Muscle layer of colon (tissue), 2 donors: ENCODE data around the gene SRI.

Source experiments
- H3K27ac ChIP-seq: one replicate; pipeline ENCODE4 v1.7.0; 2013; ENCODE audit warnings: low read depth, mild to moderate bottlenecking, low read length, moderate library complexity
- H3K27me3 ChIP-seq, 2 donors: one replicate each; pipeline ENCODE4 v1.7.0; 2013; ENCODE audit warnings: low read length in 2 of 2, mild to moderate bottlenecking in 2 of 2; ENCODE audit not compliant: insufficient read depth in 2 of 2, control insufficient read depth in 1 of 2
- H3K36me3 ChIP-seq: one replicate; pipeline ENCODE4 v1.7.0; 2013; ENCODE audit warnings: mild to moderate bottlenecking, low read length; ENCODE audit not compliant: insufficient read depth
- H3K4me1 ChIP-seq: one replicate; pipeline ENCODE4 v1.7.0; 2013; ENCODE audit warnings: mild to moderate bottlenecking, low read length; ENCODE audit not compliant: insufficient read depth
- H3K4me3 ChIP-seq, 2 donors: one replicate each; pipeline ENCODE4 v1.7.0; 2013; ENCODE audit warnings: low read length in 2 of 2, low read depth in 1 of 2, mild to moderate bottlenecking in 1 of 2, moderate library complexity in 1 of 2
- H3K9ac ChIP-seq: one replicate; pipeline ENCODE4 v1.7.0; 2013; ENCODE audit warnings: low read length
- H3K9me3 ChIP-seq: one replicate; pipeline ENCODE4 v1.7.0; 2013; ENCODE audit warnings: mild to moderate bottlenecking, low read length
- donor health status: abdominal sarcoma.
- donor health status: Adenocarcinoma of cecum.

SRI gene

DNA sequence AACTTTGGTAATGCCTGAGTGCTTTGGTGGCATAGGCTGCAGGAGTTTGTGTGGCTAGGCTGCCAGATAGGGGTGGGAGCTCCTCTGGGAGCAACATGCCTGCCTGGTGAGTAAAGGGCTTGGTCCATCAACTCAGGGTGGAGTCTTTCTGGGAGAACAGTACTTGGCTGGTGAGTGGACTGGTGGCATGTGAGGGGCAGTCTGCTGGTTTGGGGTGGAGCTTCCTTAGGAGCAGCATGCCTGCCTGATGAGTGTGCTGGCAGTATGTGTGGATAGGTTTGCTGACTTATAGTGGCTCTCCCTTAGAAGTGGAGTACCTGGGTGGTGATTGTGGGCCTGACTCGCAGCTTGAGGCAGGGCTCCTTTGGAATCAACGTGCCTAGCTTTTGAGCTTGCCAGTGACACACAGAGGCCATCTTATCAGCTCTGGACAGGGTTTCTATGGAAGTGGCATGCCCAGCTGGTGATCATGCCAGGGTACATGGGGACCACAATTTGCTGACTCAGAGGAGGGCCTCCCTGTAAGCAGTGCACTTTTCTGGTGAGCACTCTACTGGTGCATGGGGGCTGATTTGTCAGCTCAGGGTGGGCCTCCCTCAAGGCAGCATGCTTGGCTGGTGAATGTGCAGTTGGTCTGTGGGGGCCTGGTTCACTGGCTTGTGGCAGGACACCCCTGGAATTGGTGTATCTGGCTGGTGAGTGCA, 35.0 kb upstream of the SRI start:
- no peaks in the 10 kb centered on the region for H3K27me3 ChIP-seq
- no peak overlapping the region for H3K9ac ChIP-seq
- no peak overlapping the region for H3K27ac ChIP-seq
- H3K4me3 ChIP-seq: no peak overlapping the region
- peaks cover 4% of the 10 kb centered on the region for H3K9me3 ChIP-seq
- H3K36me3 ChIP-seq: no peaks in the 10 kb centered on the region
- no peaks in the 10 kb centered on the region for H3K4me1 ChIP-seq

DNA sequence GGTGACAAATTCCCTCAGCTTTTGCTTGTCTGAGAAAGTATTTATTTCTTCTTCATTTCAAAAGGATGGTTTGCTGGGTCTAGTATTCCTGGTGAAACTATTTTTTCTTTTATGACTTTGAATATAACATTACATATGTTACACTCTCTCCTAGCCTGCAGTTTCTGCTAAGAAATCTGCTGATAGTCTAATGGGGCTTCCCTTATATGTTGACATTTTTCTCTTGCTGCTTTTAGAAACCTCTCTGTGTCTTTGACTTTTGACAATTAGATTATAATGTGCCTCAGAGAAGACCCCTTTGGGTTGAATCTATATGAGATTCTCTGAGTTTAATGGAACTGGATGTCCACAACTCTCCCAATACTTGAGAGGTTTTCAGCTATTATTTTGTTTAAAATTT, 33.8 kb upstream of the SRI start:
- Histone ChIP-seq H3K9ac (no peak overlapping the region), H3K9me3 (peaks cover 4% of the 10 kb centered on the region), H3K27me3 (no peaks in the 10 kb centered on the region), H3K27ac (no peak overlapping the region), H3K4me1 (no peaks in the 10 kb centered on the region), H3K36me3 (no peaks in the 10 kb centered on the region), H3K4me3 (no peak overlapping the region)

DNA sequence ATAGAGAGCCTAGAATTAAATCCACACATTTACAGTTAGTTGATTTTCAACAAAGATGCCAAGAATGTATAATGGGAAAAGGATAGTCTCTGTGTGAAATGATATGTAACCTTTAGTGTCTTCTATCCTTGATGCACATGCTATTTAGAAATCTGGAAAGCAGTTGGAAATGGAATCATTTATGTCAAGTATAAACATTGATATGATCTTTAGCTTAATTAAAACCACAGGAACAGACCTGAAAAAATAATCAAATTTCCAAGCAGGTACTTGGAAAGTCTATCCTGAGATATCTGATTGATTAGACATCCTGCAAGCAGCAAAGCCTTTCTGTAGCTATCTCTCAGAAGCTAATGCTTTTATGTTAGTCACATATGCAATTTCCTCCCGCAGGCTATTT, 24.4 kb upstream of the SRI start:
- no peak overlapping the region for H3K27ac ChIP-seq
- H3K27me3 ChIP-seq: no peaks in the 10 kb centered on the region
- no peak overlapping the region for H3K4me3 ChIP-seq
- H3K4me1 ChIP-seq: no peaks in the 10 kb centered on the region
- H3K36me3 ChIP-seq: no peaks in the 10 kb centered on the region
- no peaks in the 10 kb centered on the region for H3K9me3 ChIP-seq
- H3K9ac ChIP-seq: no peak overlapping the region

DNA sequence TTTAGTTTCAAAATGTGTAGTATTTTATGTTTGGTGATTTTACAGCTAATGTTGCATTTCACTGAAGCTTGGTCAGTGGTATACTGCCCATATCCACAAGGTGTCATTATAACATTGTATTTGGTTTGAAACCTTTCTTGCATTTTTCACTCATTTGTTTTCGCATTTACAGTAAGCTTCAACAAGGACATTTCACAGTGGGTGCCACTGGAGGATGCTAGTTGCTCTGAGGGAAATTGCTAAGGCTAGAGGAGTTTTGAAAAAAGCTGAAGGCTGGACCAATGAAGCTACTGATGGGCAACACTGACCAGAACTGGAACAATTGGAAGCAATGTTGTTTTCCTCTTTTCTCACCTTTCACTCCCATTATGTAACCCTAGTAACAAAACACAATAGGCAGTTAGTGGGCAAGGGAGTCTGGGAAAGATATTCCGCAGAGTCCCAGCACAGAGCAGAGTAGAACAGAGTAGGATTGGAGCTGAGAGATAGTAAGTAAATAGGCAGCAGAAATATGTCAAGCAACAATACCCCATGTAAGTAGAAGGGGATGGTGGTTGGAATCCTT, 23.6 kb upstream of the SRI start:
- Histone ChIP-seq H3K4me1 (no peaks in the 10 kb centered on the region), H3K9me3 (no peaks in the 10 kb centered on the region), H3K4me3 (no peak overlapping the region), H3K27me3 (no peaks in the 10 kb centered on the region), H3K9ac (no peak overlapping the region), H3K36me3 (no peaks in the 10 kb centered on the region), H3K27ac (no peak overlapping the region)

DNA sequence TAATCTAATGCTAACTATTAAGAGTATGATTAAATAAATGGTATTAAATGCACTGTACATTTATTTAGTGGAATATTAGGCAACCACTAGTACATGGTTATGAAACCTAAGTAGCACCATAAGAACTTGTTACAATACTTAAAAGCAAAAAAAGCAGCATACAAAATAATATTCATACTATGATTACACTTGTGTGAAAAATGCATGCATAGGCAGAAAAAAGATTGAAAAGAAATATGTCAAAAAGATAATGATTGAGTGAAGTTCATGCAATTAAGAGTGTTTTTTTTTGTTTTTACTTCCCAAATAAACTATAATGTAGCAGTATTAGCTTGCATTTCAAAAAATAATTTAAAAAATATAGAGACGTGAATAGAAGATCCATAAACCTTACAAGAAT, 20.0 kb upstream of the SRI start:
- no peak overlapping the region for H3K27ac ChIP-seq
- no peak overlapping the region for H3K9ac ChIP-seq
- H3K4me1 ChIP-seq: no peaks in the 10 kb centered on the region
- no peak overlapping the region for H3K4me3 ChIP-seq
- H3K27me3 ChIP-seq: no peaks in the 10 kb centered on the region
- no peaks in the 10 kb centered on the region for H3K36me3 ChIP-seq
- H3K9me3 ChIP-seq: no peaks in the 10 kb centered on the region

DNA sequence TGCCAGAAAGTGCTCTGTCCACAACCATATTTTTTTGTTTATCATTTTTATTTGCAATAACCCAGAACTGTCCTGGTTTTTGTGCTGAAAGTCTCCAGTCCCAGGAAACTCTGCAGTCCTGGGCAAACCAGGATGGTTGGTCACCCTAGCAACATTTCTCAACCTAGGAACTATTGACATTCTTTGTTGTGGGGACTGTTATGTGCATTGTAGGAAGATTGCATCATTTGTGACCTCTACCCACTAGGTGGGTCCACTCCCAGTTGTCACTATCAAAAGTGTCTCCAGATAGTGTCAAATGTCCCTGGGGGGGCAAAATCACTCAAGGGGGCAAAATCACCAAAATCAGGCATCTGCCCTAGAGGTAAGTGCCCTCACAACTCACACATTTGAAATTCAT, 14.0 kb upstream of the SRI start:
- H3K9me3 ChIP-seq: no peaks in the 10 kb centered on the region
- no peak overlapping the region for H3K9ac ChIP-seq
- no peaks in the 10 kb centered on the region for H3K36me3 ChIP-seq
- no peaks in the 10 kb centered on the region for H3K4me1 ChIP-seq
- H3K4me3 ChIP-seq: no peak overlapping the region
- H3K27me3 ChIP-seq: no peaks in the 10 kb centered on the region
- no peak overlapping the region for H3K27ac ChIP-seq

DNA sequence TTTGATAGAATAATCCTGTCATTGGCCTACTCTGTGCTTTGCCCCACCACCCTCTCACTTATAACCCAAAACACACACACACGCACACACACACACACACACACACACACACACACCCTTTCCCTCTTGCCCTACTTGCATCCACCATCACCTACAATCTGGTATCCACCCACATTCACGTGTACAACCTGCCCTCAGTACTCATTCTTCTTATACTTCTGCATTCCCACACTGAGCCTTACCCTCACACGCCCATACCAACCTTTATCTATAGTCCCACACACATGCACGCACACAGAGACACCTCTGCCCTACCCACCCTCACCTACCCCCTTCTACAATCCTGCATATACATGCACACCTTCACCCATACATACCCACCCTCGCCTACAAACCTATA, 10.8 kb upstream of the SRI start:
- H3K4me1 ChIP-seq: no peaks in the 10 kb centered on the region
- H3K9ac ChIP-seq: no peak overlapping the region
- no peak overlapping the region for H3K27ac ChIP-seq
- H3K4me3 ChIP-seq: no peak overlapping the region
- no peaks in the 10 kb centered on the region for H3K36me3 ChIP-seq
- no peaks in the 10 kb centered on the region for H3K27me3 ChIP-seq
- H3K9me3 ChIP-seq: no peaks in the 10 kb centered on the region

DNA sequence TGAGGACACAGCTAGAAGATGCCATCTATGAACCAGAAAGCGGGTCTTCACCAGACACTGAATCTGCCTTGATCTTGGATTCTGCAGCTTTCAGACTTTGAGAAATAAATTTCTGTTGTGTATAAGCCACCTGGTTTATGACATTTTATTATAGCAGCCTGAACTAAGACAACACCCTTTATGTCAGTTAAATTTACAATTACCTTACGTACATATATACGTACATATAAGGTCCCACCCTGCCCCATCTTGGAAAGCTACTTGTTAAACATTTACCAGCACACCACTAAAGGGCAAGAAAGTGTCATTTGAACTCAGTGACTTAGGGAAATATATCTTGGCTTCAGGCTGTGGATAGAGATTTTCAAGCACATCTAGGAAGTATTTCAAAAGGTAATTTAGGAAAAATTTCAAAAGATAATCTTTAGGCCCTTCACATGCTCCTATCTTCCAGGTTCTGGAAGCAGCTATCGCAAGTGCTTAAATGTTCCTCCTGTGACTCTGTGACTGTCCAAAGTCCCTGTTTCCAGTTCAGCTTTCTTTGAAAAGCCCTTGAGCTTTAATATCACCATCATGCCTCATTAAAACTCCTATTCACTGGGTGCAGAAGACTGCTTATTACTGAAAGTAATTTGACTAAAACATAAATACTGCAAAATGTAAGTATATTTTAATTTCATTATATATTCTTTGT, 9.6 kb upstream of the SRI start:
- Histone ChIP-seq H3K27ac (no peak overlapping the region), H3K27me3 (no peaks in the 10 kb centered on the region), H3K9ac (no peak overlapping the region), H3K9me3 (no peaks in the 10 kb centered on the region), H3K36me3 (no peaks in the 10 kb centered on the region), H3K4me1 (no peaks in the 10 kb centered on the region), H3K4me3 (no peak overlapping the region)

DNA sequence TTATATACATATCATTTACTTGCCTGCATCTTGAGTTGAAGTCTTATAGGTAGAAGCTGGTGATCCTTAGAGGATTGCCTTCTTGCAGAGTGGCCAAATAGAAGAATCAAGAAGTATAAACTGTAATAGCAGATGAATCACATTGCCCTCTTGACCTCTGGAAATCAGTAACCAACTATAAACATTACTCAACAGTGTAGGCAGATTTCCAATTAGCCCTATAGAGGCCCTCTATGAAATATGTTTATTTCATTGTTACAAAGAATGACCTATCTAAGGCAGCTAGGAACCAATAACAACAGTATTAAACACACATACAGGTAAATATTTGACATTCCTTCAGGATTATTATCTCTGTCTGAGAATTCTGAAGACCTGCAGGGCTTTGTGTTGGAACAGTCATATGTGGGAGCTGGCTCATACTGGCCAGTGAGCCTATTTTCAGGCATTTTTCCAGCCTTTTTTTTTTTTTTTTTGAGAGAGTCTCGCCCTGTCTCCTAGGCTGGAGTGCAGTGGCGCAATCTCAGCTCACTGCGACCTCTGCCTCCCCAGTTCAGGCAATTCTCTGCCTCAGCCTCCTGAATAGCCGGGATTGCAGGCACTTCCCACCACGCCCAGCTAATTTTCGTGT, 7.2 kb upstream of the SRI start:
- H3K4me1 ChIP-seq: no peaks in the 10 kb centered on the region
- no peak overlapping the region for H3K4me3 ChIP-seq
- H3K9me3 ChIP-seq: no peaks in the 10 kb centered on the region
- no peaks in the 10 kb centered on the region for H3K36me3 ChIP-seq
- H3K27ac ChIP-seq: no peak overlapping the region
- H3K27me3 ChIP-seq: no peaks in the 10 kb centered on the region
- no peak overlapping the region for H3K9ac ChIP-seq

DNA sequence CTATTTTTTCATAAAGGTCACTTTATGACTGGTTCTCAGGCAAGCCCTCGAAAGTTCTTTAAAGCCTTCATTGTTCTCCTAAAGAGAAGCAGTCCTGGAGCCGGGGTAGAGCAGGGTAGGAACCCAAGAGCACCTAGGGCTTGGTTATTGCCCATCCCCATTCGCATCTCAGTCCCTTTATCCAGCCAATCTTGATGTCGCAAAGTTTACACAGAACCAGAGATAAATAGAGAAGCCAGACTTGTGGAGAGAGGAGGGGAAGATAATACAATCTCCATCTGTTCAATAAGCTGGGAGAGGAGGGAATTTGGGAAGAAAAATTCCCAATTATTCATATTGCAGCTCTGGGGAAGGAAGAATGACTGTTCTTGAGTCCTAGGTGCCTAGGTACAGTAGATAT, 6.4 kb upstream of the SRI start:
- H3K36me3 ChIP-seq: no peaks in the 10 kb centered on the region
- no peak overlapping the region for H3K27ac ChIP-seq
- peaks cover under 1% of the 10 kb centered on the region for H3K4me1 ChIP-seq
- H3K9me3 ChIP-seq: no peaks in the 10 kb centered on the region
- H3K27me3 ChIP-seq: no peaks in the 10 kb centered on the region
- H3K4me3 ChIP-seq: no peak overlapping the region
- H3K9ac ChIP-seq: no peak overlapping the region

DNA sequence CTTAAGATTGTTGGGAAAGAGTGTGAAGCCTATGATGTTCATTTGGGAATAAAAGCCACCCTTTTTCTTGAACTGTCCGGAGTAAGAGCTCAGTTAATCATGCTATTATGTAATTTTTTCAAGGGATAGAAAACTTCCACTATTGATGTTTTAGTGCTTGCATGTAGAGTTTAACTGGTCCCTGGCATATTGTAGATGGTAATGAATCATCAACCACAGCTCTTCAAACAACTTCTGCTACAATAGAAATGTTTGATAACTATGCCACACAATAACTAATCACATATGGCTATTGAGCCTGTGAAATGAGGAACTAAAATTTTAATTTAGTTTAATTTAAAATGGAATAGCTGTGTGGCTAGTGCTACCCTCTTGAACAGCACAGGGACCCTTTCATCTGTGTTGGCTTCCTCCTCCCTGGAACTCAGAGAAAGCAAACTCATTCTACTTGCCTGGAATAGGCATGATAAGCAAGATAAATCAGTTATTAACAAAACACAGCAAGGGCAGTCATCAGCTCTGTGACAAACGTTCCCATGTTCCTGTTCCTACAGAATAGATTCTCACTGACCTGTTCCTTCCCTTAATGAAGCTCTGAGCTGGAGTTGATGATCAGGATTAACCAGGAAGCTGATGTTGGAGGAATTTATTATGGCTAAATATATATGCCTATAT, 4.9 kb upstream of the SRI start:
- no peaks in the 10 kb centered on the region for H3K27me3 ChIP-seq
- H3K9me3 ChIP-seq: no peaks in the 10 kb centered on the region
- no peaks in the 10 kb centered on the region for H3K36me3 ChIP-seq
- no peak overlapping the region for H3K9ac ChIP-seq
- H3K4me3 ChIP-seq: no peak overlapping the region
- H3K27ac ChIP-seq: no peak overlapping the region
- H3K4me1 ChIP-seq: peaks cover 6% of the 10 kb centered on the region
